HL-60 (cell line): ENCODE results near the gene TCP1.

Source experiments
- REST ChIP-seq: IDR thresholded peaks from 2 replicates; pipeline ENCODE4 v1.6.1; 2012; ENCODE audit warnings: low read depth; ENCODE audit not compliant: insufficient replicate concordance
- SPI1 ChIP-seq: IDR thresholded peaks from 2 replicates; pipeline ENCODE4 v1.6.1; 2012; ENCODE audit warnings: low read depth, mild to moderate bottlenecking, borderline replicate concordance
- TF ChIP-seq, protein P1 (sequence below): IDR thresholded peaks from one replicate; pipeline ENCODE4 v1.5.1; 2011; ENCODE audit warnings: low read length, control low read depth, inconsistent platforms; ENCODE audit not compliant: insufficient read depth

DNA sequence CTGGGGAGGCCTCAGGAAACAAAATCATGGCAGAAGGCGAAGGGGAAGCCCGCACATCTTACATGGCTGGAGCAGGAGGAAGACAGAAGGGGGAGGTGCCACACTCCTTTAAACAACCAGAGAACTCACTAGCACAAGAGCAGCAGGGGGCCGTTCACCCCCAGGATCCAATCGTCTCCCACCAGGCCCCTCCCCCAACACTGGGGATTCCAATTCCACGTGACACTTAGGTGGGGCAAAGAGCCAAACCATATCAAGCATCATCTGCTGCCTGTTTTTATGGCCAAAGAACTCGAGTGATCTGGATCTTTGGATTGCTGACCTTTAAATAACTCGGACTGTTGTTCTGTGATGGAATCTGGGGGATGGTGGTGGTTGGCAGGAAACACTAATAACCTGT lies 38.7 kb upstream of the TCP1 start:
- TF ChIP-seq SPI1 (no peak), REST (no peak)
- TF ChIP-seq, protein P1, sequence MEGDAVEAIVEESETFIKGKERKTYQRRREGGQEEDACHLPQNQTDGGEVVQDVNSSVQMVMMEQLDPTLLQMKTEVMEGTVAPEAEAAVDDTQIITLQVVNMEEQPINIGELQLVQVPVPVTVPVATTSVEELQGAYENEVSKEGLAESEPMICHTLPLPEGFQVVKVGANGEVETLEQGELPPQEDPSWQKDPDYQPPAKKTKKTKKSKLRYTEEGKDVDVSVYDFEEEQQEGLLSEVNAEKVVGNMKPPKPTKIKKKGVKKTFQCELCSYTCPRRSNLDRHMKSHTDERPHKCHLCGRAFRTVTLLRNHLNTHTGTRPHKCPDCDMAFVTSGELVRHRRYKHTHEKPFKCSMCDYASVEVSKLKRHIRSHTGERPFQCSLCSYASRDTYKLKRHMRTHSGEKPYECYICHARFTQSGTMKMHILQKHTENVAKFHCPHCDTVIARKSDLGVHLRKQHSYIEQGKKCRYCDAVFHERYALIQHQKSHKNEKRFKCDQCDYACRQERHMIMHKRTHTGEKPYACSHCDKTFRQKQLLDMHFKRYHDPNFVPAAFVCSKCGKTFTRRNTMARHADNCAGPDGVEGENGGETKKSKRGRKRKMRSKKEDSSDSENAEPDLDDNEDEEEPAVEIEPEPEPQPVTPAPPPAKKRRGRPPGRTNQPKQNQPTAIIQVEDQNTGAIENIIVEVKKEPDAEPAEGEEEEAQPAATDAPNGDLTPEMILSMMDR: no peak
